Stimulated activated CD4-positive, alpha-beta T cell treated with anti-CD3 and anti-CD28 coated beads, Interleukin-15, amount 100 ng/mL, for 24 hours (primary cell): Measurements from ENCODE around the gene INPP5A.

Experiments used
- DNase-seq: peaks from one replicate; pipeline ENCODE4 v3.0.0-alpha.2; 2020

Gene INPP5A

DNA sequence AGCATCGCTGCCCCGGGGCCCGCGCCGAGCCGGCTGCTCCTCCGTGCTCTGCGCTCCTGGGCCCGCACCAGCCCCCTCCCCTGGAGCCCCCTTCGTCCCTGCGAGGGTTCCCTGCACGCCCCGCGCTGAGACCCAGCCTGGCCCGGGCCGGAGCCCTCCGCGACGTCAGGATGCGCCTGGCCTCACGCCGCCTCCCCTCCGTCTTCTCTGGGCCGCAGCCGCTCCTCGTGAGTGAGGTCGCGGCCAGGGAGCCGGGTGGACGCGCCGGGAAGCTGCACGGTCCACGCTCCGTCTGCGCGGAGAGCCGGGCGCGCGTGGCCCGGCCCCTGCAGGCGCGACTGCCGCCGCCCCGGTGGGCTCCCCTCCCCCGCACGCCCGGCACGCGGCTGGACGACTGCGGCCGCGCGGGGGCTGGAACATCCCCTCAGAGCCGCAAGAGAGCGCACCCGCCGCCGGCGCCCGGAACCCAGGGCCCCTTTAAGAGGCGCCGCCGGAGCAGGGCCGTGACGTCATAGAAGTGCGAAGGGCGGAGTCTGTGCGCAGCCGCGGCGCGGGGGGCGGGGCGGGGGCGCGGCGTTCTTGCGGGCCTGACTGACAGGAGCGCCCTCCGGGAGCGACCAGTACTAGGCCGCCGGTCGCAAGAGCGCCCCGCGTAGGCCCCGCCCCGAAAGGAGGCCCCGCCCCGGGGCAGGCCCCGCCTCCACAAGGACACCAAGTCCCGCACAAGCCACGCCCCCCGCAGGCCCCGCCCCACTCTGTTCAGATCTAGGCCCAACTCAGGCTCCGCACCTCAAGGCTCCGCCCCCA, 507 bp upstream of the INPP5A start:
- DNase-seq: peak; percentile 100

DNA sequence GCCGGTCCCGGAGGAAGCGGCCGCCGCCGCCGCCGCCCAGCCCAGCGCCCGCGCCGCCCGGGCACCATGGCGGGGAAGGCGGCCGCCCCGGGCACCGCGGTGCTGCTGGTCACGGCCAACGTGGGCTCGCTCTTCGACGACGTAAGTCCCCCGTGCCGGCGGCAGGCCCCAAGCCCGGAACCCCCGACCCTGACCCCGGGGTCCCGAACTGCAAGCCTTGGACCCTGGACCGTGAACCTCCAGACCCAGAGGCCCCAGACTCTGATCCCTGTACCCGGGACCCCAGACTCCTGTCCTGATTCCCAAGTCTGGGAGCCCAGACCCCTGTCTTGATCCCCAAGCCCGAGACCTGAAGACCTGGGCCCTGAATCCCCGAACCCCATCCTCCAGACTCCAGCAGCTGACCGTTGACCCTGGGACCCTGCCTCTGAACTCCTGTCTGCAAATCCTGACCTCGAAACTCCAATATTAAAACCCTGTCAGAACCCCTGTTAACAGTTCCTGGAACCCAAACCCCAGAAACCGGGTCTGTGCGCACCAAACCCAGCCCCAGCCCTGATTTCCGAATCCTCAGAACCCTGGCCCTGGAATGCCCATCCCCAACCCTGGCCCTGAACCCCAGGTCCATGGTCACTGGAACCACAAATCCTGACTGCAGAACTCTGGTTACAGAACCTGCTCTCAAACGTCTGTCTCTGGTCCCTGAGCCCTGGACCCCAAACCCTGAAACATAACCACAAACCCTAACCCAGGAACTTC, 623 bp downstream of the INPP5A start:
- peak; percentile 23 for DNase-seq

DNA sequence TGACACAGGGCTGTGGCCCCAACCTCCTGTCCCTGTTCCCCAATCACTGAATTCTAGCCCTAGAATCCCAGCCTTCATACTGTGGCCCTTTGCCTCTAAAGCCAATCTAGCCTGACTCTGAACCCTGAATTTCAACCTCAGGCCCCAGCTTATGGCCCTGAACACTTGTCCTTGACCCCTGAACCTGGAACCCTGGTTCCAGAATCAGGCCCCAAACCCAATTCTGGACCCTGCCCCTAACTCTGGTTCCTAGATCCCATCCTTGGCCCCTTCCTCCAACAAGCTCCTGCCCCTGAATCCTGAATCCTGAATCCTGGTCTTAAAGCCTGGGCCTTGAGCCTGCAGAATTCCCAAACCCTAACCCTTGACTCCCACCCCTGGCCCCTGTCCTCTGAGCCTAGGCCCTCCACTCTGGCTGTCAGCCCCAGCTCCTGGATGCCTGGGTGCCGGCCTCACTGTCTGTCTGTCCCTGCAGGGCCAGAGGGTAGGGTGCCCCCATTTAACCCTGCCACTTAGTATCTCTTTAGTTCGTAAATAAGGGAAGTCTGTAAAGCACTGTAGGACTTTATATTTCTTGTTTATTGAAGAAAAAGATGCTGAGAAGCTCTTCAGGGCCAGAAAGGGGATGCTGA, 1.3 kb downstream of the INPP5A start:
- DNase-seq: no peak

DNA sequence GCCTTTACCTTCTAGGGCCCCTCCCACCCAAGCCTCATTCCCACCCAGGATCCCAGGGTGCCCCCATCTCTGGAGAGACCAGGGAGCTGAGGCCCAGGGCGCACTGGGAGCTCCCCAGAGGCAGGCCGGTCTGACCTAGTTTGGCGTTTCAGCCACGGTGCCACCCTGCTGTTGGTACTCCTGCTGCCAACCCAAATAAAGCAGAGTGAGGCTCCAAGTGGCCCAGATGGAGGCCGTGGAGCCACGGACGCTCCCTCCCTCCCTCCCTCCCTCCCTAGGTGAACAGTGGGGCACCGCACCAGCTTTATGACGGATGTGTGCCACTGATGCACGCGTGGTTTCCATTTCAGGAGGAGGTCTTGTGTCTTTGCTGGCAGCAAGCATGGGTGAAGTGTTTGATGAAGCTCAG, 1.8 kb downstream of the INPP5A start:
- DNase-seq: peak; percentile 58

DNA sequence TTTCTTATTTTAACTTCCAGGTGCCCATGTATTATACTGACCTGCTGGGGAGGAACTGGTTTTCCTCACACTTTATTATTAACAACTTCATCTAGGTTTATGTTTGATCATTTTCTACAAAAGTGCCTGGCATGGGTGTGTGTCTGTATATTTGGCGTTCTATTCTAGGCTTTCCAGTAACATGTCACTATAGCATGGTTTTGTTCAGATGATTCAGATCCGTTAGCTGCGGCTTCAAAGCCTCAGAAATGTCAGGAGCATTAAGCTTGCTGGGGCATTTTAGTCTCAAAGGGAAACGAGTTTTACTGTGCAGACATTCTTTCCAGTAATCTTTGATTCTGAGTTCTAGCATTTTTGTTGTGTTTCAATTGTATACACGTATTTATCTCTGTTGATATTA, 2.3 kb downstream of the INPP5A start:
- DNase-seq: peak; percentile 55

DNA sequence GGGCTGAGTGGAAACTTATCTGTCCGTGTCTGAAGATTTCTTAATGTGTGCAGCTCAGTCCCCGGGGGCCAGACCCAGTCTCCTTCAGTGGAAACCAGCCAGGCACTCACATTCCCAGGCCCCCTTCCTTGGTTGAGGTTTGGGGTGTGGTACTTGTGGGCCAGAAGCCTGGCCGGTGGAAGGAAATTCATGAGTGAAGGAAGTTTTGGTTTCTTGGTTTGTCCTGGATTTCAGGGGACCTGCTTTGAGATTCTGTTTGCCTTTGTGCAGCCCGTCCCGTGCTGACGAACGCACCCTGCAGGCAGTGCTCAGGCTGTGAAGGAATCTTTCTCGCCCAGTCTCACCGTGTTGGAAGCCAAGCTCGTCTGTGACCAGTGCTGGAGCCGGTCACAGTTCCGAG, 2.9 kb downstream of the INPP5A start:
- no peak for DNase-seq

DNA sequence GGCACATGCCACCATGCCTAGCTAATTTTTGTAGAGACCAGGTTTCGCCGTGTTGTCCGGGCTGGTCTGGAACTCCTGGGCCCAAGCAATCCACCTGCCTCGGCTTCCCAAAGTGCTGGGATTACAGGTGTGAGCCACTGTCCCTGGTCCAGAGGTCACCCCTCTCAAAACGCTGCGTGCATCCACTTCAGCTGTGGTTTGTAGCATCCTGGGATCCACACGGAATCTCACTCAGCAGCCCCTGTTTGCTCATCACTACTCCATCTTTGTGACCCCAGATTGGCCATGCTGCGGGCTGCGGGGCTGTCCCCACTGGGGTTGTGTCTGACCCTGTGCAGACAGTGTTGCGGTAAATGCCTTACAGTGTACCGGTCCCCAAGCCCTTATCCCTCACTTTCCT, 3.5 kb downstream of the INPP5A start:
- no peak for DNase-seq

DNA sequence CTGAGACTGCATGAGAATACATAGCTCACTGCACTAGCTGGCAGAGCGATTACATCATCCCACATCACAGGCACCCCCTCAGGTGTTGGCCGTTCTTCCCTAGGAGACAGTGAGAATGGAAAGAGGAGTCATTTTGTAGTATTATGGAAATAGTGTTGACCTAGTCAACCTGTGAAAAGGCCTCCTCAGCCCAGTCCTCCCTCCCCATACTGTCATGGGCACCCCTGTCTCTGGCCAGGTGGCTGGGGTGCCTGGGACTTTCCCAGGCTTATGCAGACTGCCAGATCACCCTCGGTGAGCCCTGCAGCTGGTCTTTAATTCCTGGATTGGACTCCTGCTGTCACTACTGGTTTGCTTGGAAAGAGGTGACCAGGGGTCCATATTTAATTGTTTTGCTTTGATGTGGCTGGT, 4.0 kb downstream of the INPP5A start:
- DNase-seq: peak; percentile 28

DNA sequence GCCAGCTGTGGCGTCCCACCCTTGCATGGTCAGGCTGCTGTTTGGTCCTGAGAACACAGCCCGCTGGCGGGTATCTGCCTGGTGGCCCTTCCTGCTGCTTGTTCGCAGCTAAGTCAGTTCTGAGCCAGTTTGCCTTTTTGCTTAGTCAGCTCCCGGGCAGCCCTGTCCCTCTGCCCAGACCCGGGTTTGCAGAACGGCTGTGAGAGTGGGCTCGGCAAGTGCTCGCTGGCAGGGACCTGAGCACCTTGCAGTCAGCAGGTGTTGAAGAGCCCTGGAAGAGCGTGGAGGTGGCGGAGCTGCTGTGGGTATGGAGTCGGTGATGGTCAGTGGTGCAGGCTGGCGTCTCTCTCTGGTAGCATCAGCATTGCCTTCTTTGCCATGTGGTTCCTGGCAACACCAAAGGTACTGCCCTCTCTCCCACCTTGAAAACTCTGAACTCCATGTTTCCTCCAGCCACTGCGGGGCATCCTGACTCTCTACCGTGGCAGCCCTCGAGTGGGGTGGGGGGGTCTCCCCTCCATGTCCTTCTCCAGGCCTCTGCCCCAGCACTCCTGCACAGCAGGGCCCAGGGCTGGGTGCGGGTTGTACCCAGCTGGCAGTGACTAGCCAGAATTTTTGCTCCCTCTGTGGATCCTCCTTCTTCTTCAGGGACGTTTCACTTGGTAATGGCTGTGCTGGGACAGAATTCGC, 4.6 kb downstream of the INPP5A start:
- no peak for DNase-seq

DNA sequence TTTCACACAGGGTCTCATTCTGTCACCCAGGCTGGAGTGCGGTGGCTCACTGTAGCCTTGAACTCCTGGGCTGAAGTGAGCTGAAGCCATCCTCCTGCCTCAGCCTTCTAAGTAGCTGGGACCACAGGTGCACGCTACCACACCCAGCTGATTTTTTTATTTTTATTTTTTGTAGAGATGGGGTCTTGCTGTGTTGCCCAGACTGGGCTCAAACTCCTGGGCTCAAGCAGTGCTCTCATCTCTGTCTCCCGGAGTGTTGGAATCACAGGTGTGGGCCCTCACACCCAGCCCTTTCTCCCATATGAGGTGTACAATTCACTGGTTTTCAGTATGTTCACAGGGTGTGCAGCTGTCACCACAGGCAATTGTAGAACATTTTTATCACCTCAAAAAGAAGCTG, 5.2 kb downstream of the INPP5A start:
- DNase-seq: no peak

DNA sequence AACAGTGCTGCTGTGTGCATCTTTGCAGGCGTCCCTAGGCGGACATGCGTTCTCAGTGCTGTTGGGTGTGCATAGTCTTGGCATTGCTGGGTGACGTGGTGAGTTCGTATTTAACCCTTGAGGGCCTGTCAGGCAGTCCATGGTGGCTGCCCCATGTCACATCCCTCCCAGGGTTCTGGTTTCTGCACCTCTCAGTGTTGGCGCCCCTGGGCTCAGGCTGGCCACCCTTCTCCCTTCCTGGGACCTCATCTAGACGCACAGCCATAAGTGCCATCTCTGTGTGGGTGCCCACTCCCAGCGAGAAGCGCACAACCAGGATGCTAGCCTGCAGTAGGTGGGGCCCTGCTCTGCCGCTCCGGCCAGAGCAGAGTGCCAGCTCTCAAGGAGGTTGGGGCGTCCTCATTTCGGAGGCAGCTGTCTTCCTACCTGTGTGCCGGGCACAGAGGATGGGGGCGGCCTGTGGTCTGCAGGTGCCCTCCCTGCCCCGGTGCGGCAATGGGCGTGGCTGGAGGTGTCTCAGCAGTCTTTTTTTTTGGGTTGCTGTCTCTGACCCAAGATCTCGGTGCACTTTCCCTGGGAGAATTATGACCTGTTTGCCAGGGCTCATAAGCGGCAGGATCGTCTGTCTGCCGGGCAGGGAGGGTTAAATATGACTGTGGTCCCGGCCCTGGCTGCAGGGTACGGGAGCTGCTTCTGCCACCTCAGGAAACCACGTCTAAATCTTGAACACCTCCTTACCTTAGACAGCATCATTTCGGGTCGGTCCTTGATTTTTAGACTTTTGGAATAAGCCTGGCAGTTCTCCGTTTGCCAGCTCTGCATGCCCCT, 6.5 kb downstream of the INPP5A start:
- DNase-seq: peak; percentile 27

DNA sequence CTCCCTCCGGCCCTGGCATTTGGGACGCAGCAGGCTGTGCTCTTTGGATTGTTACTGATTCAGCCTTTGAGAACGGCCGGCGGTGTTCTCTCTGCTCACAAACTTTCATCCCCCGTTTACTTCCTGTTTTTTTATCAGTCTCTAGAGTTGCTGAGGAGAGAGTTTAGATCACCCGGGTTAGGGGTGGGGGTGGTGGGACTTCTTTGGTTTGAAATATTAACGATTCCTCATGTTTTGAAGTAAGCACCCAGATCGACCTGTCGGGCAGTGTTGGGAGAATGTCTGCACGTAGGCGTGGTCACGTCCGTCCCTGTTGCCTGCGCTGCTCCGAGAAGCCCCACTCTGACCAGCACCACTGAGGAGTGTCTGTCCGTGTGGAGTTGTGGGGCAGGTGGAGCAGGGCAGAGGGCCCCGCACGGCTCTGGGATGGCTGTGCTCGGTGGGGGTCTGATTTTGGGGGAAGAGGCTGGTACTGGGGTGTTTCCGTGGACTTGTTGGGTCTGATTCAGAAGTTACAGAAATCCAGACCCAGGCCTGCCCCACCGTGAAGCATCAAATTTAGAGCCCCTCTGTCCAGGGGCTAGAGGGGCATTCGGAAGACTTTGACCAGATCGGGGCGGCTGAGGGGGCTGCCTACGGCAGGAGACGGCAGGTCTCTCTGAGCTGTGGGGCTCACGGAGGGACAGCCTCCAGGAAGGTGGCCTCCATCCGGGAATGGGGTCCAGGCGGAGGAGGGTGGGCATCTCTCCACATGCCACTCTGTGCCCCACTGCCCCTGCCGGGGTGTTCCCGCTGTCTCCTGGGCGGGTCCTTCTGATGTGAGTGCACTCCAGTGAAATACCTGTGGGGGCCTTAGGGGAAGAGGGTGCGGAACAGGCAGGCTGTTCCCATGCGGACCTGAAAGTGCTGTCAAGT, 7.4 kb downstream of the INPP5A start:
- DNase-seq: no peak

DNA sequence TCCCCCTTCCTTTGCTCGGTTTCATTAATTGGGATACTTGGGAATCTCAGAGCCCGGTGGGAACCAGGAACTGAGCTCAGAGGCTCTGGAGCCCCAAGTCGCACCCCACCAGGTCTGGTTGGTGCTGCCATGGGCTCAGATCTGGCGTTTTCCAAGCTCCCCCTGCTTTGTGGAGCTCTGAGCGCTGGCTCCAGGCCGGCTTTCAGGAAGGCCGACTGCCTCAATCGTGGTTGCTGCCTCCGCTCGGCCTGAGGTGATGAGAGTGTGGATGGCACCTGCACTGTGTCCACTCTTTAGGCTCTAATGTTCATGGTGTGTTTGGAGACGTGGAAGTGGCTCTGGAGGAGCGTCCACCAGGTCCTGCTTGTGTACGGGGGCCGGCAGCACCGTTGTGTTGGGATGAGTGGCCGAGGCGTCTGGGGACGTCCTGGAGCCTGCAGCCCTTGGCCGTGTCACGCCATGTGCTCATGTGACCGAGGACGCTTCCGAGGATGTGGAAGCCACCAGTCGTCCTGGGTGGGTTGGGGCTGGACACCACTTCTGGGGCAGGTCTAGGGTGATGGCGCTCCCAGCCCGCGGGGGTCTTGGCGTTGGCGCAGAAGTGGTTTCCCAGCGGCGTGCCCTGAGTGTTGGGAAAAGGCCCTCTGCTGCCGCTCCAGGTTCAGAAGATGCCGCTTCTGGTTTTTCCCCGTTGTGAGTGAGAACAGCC, 8.2 kb downstream of the INPP5A start:
- no peak for DNase-seq

DNA sequence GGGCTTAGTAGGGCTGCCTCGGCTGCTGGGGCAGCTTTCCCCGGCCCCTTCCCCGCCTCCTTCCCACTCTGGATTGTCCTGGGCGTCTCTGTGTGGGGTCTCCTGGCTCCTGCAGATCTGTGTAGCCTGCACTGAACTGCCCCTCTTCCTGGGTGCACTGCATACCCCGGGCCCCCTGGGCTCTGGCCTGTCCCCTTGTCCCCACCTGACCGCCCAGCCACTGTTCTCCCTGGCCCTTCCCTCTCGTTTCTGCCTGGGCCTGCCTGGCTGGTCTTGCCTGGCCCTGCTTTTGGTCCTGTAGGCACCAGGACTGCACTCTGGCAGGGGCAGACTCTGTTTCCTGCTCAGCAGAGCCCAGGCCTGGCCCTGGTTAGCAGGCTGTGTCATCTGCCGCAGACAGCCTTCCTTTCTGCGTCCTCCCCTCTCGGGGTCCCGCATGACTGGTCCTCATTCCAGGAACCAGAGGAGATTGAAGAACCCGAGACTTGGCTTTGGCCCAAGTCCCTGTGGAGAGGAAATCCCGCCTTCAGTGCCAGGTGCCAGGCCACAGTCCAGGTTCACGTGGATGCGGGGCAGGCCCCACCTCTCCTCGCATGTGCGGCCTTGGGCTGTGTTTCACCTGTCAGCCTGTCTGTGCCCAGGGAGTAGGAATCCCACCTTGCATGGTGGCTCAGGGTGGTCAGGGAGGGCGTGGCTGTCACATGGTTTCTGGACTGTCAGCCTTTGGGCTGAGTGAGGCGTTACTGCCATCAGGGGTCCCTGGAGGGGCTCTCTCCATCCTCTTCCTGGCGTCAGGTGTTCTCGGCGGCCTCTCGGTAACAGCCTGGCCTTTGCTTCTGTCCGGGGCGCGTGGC, 9.2 kb downstream of the INPP5A start:
- DNase-seq: no peak

DNA sequence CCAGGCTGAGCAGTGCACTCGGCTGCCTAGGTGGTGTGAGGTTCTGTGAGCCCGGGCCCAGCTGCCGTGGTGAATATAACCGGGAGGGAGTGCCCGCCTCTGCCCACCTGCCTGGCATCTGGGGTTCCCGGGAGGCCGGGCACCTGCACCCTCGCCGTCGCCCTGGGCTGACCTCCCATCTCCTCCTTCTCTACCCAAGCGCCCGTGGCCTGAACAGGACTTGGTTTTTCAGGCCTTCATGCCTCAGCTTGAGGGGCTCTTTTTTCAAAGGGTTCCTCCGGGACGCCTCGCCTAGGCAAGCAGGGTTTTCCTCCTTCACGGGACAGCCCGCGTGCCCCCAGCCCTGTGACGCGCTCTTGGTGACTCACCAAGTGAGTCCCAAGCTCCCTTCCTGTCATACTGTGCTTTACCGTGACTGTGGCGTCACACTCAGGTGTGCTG, 9.9 kb downstream of the INPP5A start:
- peak; percentile 61 for DNase-seq

DNA sequence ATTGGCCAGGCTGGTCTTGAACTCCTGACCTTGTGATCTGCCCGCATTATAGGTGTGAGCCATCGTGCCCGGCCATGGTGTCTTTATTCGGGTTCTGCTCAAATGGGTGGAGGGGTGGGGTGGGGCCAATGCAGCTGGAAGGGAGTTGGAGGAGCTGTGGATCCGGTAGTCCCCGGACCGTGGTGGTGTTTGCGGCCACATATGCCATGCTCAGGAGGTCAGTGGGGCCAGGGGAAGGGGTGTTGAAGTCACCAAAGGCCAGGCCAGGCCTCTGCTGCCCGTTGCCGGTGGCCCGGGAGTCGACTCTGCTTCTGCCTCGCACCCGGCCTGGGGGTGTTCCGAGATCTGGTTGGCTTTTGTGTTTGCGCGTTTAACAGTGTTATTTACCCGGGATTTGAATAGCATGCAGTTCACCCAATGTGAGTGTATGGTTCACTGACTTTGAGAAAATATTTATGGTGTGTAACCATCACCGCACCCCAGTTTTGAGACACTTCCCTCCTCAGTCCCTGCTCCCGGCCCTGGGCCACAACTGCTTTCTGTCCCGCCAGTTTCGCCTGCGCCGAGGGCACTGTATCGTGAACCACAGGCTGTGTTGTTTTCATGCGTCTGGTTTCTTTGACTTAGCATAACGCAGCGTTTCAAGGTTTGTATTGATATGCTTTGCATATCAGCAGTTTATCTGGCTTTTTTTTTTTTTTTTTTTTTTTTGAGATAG, 10.7 kb downstream of the INPP5A start:
- DNase-seq: no peak

DNA sequence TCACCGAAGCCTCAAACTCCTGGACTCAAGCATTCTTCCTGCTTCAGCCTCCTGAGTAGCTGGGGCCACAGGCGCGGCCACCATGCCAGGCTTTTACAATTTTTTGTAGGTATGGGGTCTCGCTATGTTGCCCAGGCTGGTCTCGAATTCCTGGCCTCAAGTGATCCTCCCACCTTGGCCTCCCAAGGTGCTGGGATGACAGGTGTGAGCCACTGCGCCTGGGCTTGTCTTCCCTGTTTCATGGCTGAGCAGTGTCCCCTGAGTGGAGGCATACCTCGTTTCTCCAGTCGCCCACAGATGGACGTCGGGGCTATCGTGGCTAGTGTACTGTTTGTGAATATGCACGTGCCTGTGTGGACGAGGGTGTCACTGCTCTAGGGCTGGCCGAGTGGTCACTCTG, 11.3 kb downstream of the INPP5A start:
- no peak for DNase-seq

DNA sequence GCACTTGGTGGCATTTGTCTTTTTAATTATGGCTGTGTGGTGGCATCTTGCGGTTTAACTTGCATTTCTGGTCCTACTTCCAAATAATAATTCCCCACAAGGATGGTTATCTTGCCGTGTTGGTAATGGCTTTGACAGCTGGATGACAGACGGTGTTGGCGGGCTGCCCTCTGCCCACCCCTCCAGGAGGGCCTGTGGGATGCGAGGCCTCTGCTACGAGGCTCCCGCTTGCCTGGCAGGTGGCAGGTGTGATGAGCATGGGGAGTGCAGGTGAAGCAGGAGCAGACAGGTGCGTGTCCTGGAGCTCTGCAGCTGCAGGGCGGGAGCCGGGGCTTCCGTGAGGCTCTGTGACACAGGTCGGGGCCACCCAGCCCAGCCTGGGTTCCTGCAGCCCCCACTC, 11.8 kb downstream of the INPP5A start:
- DNase-seq: no peak
